ENCODE measurements around the gene TFAP2D. TPM values are rescaled to one million over a fixed set of nuclear protein-coding genes. Genes with fewer than 3 reads are reported as not detected.

The TFAP2D gene
- total RNA-seq (not detected), polyA plus RNA-seq (0.07 TPM)
- long read RNA-seq, donor 1: 0 reads
- long read RNA-seq, donor 2: 0 reads
- long read RNA-seq, donor 3: 0 reads
- long read RNA-seq, donor 4: 0 reads
- long read RNA-seq, donor 5: 0 reads
- long read RNA-seq, donor 6: 0 reads
- long read RNA-seq, donor 7: 0 reads
- long read RNA-seq, donor 8: 0 reads
- long read RNA-seq, donor 9: 0 reads
- long read RNA-seq, donor 10: 0 reads

- Histone ChIP-seq H3K9me3 (ENCODE audit: control insufficient read depth in 2 of 2, insufficient read depth in 1 of 2, low read length in 1 of 2) (no peaks in the 10 kb centered on the region), H3K27me3 (ENCODE audit: control insufficient read depth in 2 of 2, insufficient read depth in 1 of 2, low read length in 1 of 2) (peaks cover 40 to 89% of the 10 kb centered on the region in 2 donors), H3K4me3 (ENCODE audit: low read length in 2 of 2) (no peak within 1 kb of the TSS), H3K27ac (ENCODE audit: low read depth in 1 of 2, low read length in 1 of 2) (no peak within 1 kb of the TSS), H3K4me1 (ENCODE audit: control insufficient read depth in 2 of 2, insufficient read depth in 2 of 2, low read length in 2 of 2) (no peaks in the 10 kb centered on the region), H3K36me3 (ENCODE audit: control insufficient read depth in 2 of 2, insufficient read depth in 2 of 2, low read length in 1 of 2) (no peaks in the 10 kb centered on the region)
- DNase-seq (ENCODE audit: low read depth in 6 of 9, low spot score in 9 of 9): no peak
- 4% methylated on average over 4 of the region's 4 CpGs for WGBS
Measured at GRCh38 chr6:50713226-50713625, at the start of gene TFAP2D. Gene TFAP2D (plus strand): TSS chr6:50713526. CDS start chr6:50714056, 530 bp downstream.

- no peaks in the 10 kb centered on the region for H3K27me3 ChIP-seq (ENCODE audit: control insufficient read depth in 2 of 2, insufficient read depth in 1 of 2, low read length in 1 of 2)
- H3K36me3 ChIP-seq (ENCODE audit: control insufficient read depth in 2 of 2, insufficient read depth in 2 of 2, low read length in 1 of 2): no peaks in the 10 kb centered on the region
- no peaks in the 10 kb centered on the region for H3K9me3 ChIP-seq (ENCODE audit: control insufficient read depth in 2 of 2, insufficient read depth in 1 of 2, low read length in 1 of 2)
- H3K27ac ChIP-seq (ENCODE audit: low read depth in 1 of 2, low read length in 1 of 2): no peak overlapping the region
- 95% methylated on average over 1 of the region's 1 CpG for WGBS
- H3K4me1 ChIP-seq (ENCODE audit: control insufficient read depth in 2 of 2, insufficient read depth in 2 of 2, low read length in 2 of 2): no peaks in the 10 kb centered on the region
- no peak for DNase-seq (ENCODE audit: low read depth in 6 of 9, low spot score in 9 of 9)
- no peak overlapping the region for H3K4me3 ChIP-seq (ENCODE audit: low read length in 2 of 2)
Measured at GRCh38 chr6:50663806-50664205, 49.5 kb upstream of the TFAP2D start.

DNA sequence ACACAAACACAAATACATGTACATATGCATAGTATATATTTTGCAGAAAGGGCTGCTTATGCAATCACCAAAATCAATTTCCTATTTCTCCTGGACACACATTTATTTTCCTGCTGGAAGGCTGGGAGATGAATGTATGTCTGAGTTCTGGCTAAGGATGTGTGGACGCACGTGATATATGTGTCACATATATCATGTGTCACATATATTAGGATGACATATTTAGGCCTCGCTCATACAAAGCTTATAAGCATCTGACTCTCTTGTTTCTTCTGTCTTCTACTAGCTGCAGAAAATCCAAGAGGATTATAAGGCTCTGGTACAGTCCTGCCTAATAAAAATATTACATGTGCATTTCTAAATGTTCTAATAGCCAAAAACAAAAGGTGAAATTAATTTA lies 47.2 kb upstream of the TFAP2D start:
- WGBS: 89% methylated on average over 3 of the region's 3 CpGs
- Histone ChIP-seq H3K36me3 (ENCODE audit: control insufficient read depth in 2 of 2, insufficient read depth in 2 of 2, low read length in 1 of 2) (no peaks in the 10 kb centered on the region), H3K27me3 (ENCODE audit: control insufficient read depth in 2 of 2, insufficient read depth in 1 of 2, low read length in 1 of 2) (no peaks in the 10 kb centered on the region), H3K4me1 (ENCODE audit: control insufficient read depth in 2 of 2, insufficient read depth in 2 of 2, low read length in 2 of 2) (no peaks in the 10 kb centered on the region), H3K4me3 (ENCODE audit: low read length in 2 of 2) (no peak overlapping the region), H3K9me3 (ENCODE audit: control insufficient read depth in 2 of 2, insufficient read depth in 1 of 2, low read length in 1 of 2) (no peaks in the 10 kb centered on the region), H3K27ac (ENCODE audit: low read depth in 1 of 2, low read length in 1 of 2) (no peak overlapping the region)
- DNase-seq (ENCODE audit: low read depth in 6 of 9, low spot score in 9 of 9): no peak

DNA sequence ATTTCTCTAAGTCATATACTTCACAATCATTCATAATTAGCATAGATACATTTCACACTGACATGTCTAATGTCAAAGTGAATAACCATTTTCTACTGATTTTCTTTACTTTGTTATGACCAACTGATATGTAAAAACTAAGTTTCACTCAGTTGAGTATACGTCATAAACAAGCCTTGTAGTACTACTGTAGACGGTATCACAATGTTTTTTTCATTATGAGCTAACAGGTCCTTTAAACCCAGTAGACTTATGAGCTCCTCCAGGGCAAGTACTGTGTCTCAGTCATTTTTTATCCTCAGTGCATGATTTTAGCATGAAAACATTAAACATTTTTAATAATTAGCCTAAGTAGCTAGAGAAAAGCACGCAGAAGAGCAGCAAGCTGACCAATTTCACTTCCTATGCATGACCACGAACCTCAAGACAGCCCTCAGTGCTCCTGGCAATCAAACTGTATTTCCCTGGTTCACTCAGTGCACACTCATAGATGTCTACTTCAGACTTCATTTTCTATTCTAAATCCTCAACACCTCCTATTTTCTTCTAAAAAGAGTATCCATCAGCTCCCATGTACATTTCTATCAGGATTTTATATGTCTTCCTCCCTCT lies 32.0 kb upstream of the TFAP2D start:
- WGBS: 69% methylated on average over 4 of the region's 4 CpGs
- no peak for DNase-seq (ENCODE audit: low read depth in 6 of 9, low spot score in 9 of 9)
- H3K4me3 ChIP-seq (ENCODE audit: low read length in 2 of 2): no peak overlapping the region
- no peaks in the 10 kb centered on the region for H3K27me3 ChIP-seq (ENCODE audit: control insufficient read depth in 2 of 2, insufficient read depth in 1 of 2, low read length in 1 of 2)
- H3K4me1 ChIP-seq (ENCODE audit: control insufficient read depth in 2 of 2, insufficient read depth in 2 of 2, low read length in 2 of 2): no peaks in the 10 kb centered on the region
- H3K36me3 ChIP-seq (ENCODE audit: control insufficient read depth in 2 of 2, insufficient read depth in 2 of 2, low read length in 1 of 2): no peaks in the 10 kb centered on the region
- no peaks in the 10 kb centered on the region for H3K9me3 ChIP-seq (ENCODE audit: control insufficient read depth in 2 of 2, insufficient read depth in 1 of 2, low read length in 1 of 2)
- no peak overlapping the region for H3K27ac ChIP-seq (ENCODE audit: low read depth in 1 of 2, low read length in 1 of 2)

GRCh38 chr6:50689210-50689609 lies 24.1 kb upstream of the TFAP2D start:
- 96% methylated on average over 3 of the region's 3 CpGs for WGBS
- no peaks in the 10 kb centered on the region for H3K4me1 ChIP-seq (ENCODE audit: control insufficient read depth in 2 of 2, insufficient read depth in 2 of 2, low read length in 2 of 2)
- H3K36me3 ChIP-seq (ENCODE audit: control insufficient read depth in 2 of 2, insufficient read depth in 2 of 2, low read length in 1 of 2): no peaks in the 10 kb centered on the region
- no peak for DNase-seq (ENCODE audit: low read depth in 6 of 9, low spot score in 9 of 9)
- H3K4me3 ChIP-seq (ENCODE audit: low read length in 2 of 2): no peak overlapping the region
- H3K27me3 ChIP-seq (ENCODE audit: control insufficient read depth in 2 of 2, insufficient read depth in 1 of 2, low read length in 1 of 2): no peaks in the 10 kb centered on the region
- H3K27ac ChIP-seq (ENCODE audit: low read depth in 1 of 2, low read length in 1 of 2): no peak overlapping the region
- H3K9me3 ChIP-seq (ENCODE audit: control insufficient read depth in 2 of 2, insufficient read depth in 1 of 2, low read length in 1 of 2): no peaks in the 10 kb centered on the region

- no peaks in the 10 kb centered on the region for H3K9me3 ChIP-seq (ENCODE audit: control insufficient read depth in 2 of 2, insufficient read depth in 1 of 2, low read length in 1 of 2)
Measured at GRCh38 chr6:50691814-50692495, 21.4 kb upstream of the TFAP2D start.

DNA sequence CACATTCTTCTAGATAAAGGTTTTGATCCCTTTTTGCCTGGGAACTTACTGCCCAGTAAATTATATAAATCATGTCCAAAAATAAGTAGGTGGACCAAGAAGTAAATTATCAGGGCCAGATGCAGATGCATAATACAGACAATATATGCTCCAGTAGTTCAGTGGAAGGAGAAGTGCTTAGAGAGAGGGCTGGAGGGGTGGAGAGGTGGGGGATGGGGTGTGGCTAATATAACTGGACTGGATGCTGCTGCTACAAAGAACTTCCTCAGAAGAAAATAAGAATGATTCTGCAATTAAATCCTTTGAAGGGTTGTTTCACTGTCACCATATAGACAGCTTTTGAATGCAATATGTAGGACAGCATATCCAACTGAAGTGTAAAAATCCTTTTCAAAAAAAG lies 14.8 kb upstream of the TFAP2D start:
- no peak for DNase-seq (ENCODE audit: low read depth in 6 of 9, low spot score in 9 of 9)
- H3K4me3 ChIP-seq (ENCODE audit: low read length in 2 of 2): no peak overlapping the region
- no peaks in the 10 kb centered on the region for H3K4me1 ChIP-seq (ENCODE audit: control insufficient read depth in 2 of 2, insufficient read depth in 2 of 2, low read length in 2 of 2)
- no peaks in the 10 kb centered on the region for H3K9me3 ChIP-seq (ENCODE audit: control insufficient read depth in 2 of 2, insufficient read depth in 1 of 2, low read length in 1 of 2)
- H3K36me3 ChIP-seq (ENCODE audit: control insufficient read depth in 2 of 2, insufficient read depth in 2 of 2, low read length in 1 of 2): no peaks in the 10 kb centered on the region
- H3K27me3 ChIP-seq (ENCODE audit: control insufficient read depth in 2 of 2, insufficient read depth in 1 of 2, low read length in 1 of 2): peaks cover 0 to 3% of the 10 kb centered on the region in 2 donors
- no peak overlapping the region for H3K27ac ChIP-seq (ENCODE audit: low read depth in 1 of 2, low read length in 1 of 2)

More at GRCh38 chr6:50691814-50692495, 21.4 kb upstream of the TFAP2D start:
- no peaks in the 10 kb centered on the region for H3K27me3 ChIP-seq (ENCODE audit: control insufficient read depth in 2 of 2, insufficient read depth in 1 of 2, low read length in 1 of 2)
- 87% methylated on average over 4 of the region's 4 CpGs for WGBS
- H3K4me3 ChIP-seq (ENCODE audit: low read length in 2 of 2): no peak overlapping the region
- H3K27ac ChIP-seq (ENCODE audit: low read depth in 1 of 2, low read length in 1 of 2): no peak overlapping the region
- DNase-seq (ENCODE audit: low read depth in 6 of 9, low spot score in 9 of 9): no peak
- H3K4me1 ChIP-seq (ENCODE audit: control insufficient read depth in 2 of 2, insufficient read depth in 2 of 2, low read length in 2 of 2): no peaks in the 10 kb centered on the region
- no peaks in the 10 kb centered on the region for H3K36me3 ChIP-seq (ENCODE audit: control insufficient read depth in 2 of 2, insufficient read depth in 2 of 2, low read length in 1 of 2)

- WGBS: 28% methylated on average over 11 of the region's 11 CpGs
- Histone ChIP-seq H3K27ac (ENCODE audit: low read depth in 1 of 2, low read length in 1 of 2) (no peak overlapping the region), H3K27me3 (ENCODE audit: control insufficient read depth in 2 of 2, insufficient read depth in 1 of 2, low read length in 1 of 2) (peaks cover 0 to 3% of the 10 kb centered on the region in 2 donors), H3K36me3 (ENCODE audit: control insufficient read depth in 2 of 2, insufficient read depth in 2 of 2, low read length in 1 of 2) (no peaks in the 10 kb centered on the region), H3K9me3 (ENCODE audit: control insufficient read depth in 2 of 2, insufficient read depth in 1 of 2, low read length in 1 of 2) (no peaks in the 10 kb centered on the region), H3K4me3 (ENCODE audit: low read length in 2 of 2) (no peak overlapping the region), H3K4me1 (ENCODE audit: control insufficient read depth in 2 of 2, insufficient read depth in 2 of 2, low read length in 2 of 2) (no peaks in the 10 kb centered on the region)
- DNase-seq (ENCODE audit: low read depth in 6 of 9, low spot score in 9 of 9): no peak
Measured at GRCh38 chr6:50699051-50699775, 14.1 kb upstream of the TFAP2D start.

GRCh38 chr6:50706575-50706974 lies 6.8 kb upstream of the TFAP2D start:
- Histone ChIP-seq H3K27me3 (ENCODE audit: control insufficient read depth in 2 of 2, insufficient read depth in 1 of 2, low read length in 1 of 2) (peaks cover 12 to 55% of the 10 kb centered on the region in 2 donors), H3K36me3 (ENCODE audit: control insufficient read depth in 2 of 2, insufficient read depth in 2 of 2, low read length in 1 of 2) (no peaks in the 10 kb centered on the region), H3K9me3 (ENCODE audit: control insufficient read depth in 2 of 2, insufficient read depth in 1 of 2, low read length in 1 of 2) (no peaks in the 10 kb centered on the region), H3K27ac (ENCODE audit: low read depth in 1 of 2, low read length in 1 of 2) (no peak overlapping the region), H3K4me1 (ENCODE audit: control insufficient read depth in 2 of 2, insufficient read depth in 2 of 2, low read length in 2 of 2) (no peaks in the 10 kb centered on the region), H3K4me3 (ENCODE audit: low read length in 2 of 2) (no peak overlapping the region)
- DNase-seq (ENCODE audit: low read depth in 6 of 9, low spot score in 9 of 9): no peak
- WGBS: 7% methylated on average over 23 of the region's 23 CpGs

Measured in thymus (tissue), 14 donors.